NCI-H748 (cell line): ENCODE measurements around the gene FOXK2.
A peak's percentile ranks its signal among the peaks of the same experiment; 100 is the strongest.

Experiments
- DNase-seq: peaks from one replicate; lab custom pipeline; 2025; ENCODE audit not compliant: unreplicated experiment; lab: John Stamatoyannopoulos, UW

Gene FOXK2

GRCh38 chr17:82587234-82588086 lies 67.9 kb downstream of the FOXK2 start:
- DNase-seq = peak; percentile 36

GRCh38 chr17:82588266-82589175 lies 69.0 kb downstream of the FOXK2 start:
- DNase-seq = no peak

- no peak for DNase-seq
Measured at GRCh38 chr17:82589851-82590180, 70.3 kb downstream of the FOXK2 start.

GRCh38 chr17:82590216-82590615 lies 70.7 kb downstream of the FOXK2 start:
- no peak for DNase-seq

GRCh38 chr17:82590881-82591539 lies 71.5 kb downstream of the FOXK2 start:
- no peak for DNase-seq

GRCh38 chr17:82592289-82592766 lies 72.8 kb downstream of the FOXK2 start:
- DNase-seq = no peak

- DNase-seq = peak; percentile 87
Measured at GRCh38 chr17:82592767-82593589, 73.4 kb downstream of the FOXK2 start.

GRCh38 chr17:82593590-82594087 lies 74.1 kb downstream of the FOXK2 start:
- DNase-seq = no peak

GRCh38 chr17:82594571-82594970 lies 75.0 kb downstream of the FOXK2 start:
- no peak for DNase-seq

- DNase-seq = no peak
Measured at GRCh38 chr17:82595893-82596292, 76.4 kb downstream of the FOXK2 start.

- DNase-seq = no peak
Measured at GRCh38 chr17:82596296-82596695, 76.8 kb downstream of the FOXK2 start.

GRCh38 chr17:82596837-82597672 lies 77.5 kb downstream of the FOXK2 start:
- no peak for DNase-seq

GRCh38 chr17:82598256-82599119 lies 79.0 kb downstream of the FOXK2 start:
- no peak for DNase-seq

- no peak for DNase-seq
Measured at GRCh38 chr17:82599674-82600661, 80.4 kb downstream of the FOXK2 start.

GRCh38 chr17:82600731-82601446 lies 81.4 kb downstream of the FOXK2 start:
- no peak for DNase-seq

GRCh38 chr17:82601447-82602000 lies 82.0 kb downstream of the FOXK2 start:
- no peak for DNase-seq
